Panc1 (cell line): ENCODE data around the gene LENG8. TPM values are rescaled to one million over a fixed set of nuclear protein-coding genes. Genes with fewer than 3 reads are reported as not detected.

ENCODE experiments used
- ATAC-seq: fragments of 200-7000 bp; cut with Tn5 transposase; 2 replicates; pipeline ENCODE4 v1.9.1; 2020; ENCODE audit warnings: mild to moderate bottlenecking, moderate library complexity
- BruUV-seq: library from RNA; stranded (reverse); fragments of 400-500 nt; replicated peaks from 2 replicates; lab custom pipeline; 2021; lab: Mats Ljungman, UMichigan
- CTCF ChIA-PET: fragments of 300-600 bp; sonication (Branson Sonifier 250); formaldehyde crosslinking; loops from one replicate; lab custom pipeline; 2022; ENCODE audit warnings: antibody characterized with exemption; lab: Charles Lee
- POLR2A ChIA-PET: fragments of 300-600 bp; sonication (Branson Sonifier 250); formaldehyde crosslinking; loops from one replicate; lab custom pipeline; 2022; ENCODE audit warnings: antibody characterized with exemption; lab: Charles Lee
- DNase-seq: peaks from one replicate; pipeline ENCODE4 v3.0.0-alpha.2; 2010; ENCODE audit warnings: low read depth, low spot score
- H3K27ac ChIP-seq: 2 replicates; pipeline ENCODE4 v1.5.1; 2011; ENCODE audit warnings: mild to moderate bottlenecking, low read length, inconsistent platforms
- H3K27me3 ChIP-seq: fragments of 200-500 bp; sonication (Bioruptor generic); 2 replicates; pipeline ENCODE4 v1.6.0; 2014; ENCODE audit warnings: low read length, inconsistent platforms; ENCODE audit not compliant: control insufficient read depth, insufficient read depth
- H3K36me3 ChIP-seq: fragments of 200-500 bp; sonication (Bioruptor generic); 2 replicates; pipeline ENCODE4 v1.5.1; 2014; ENCODE audit warnings: inconsistent platforms, mild to moderate bottlenecking, low read length, moderate library complexity; ENCODE audit not compliant: control insufficient read depth, insufficient read depth
- H3K4me1 ChIP-seq: 2 replicates; pipeline ENCODE4 v1.5.1; 2011; ENCODE audit warnings: inconsistent platforms, mild to moderate bottlenecking, low read length, moderate library complexity; ENCODE audit not compliant: control insufficient read depth, insufficient read depth
- H3K4me3 ChIP-seq, 2 experiments: 2 replicates each; pipeline ENCODE4 v1.5.1; 2011 to 2012; ENCODE audit warnings: low read depth in 2 of 2, low read length in 2 of 2, mild to moderate bottlenecking in 2 of 2, inconsistent platforms in 1 of 2, moderate library complexity in 1 of 2
- H3K9me3 ChIP-seq: fragments of 200-500 bp; sonication (Bioruptor generic); 2 replicates; pipeline ENCODE4 v1.5.1; 2014; ENCODE audit warnings: low read depth, mild to moderate bottlenecking, inconsistent platforms, low read length, moderate library complexity; ENCODE audit not compliant: control insufficient read depth, insufficient read depth
- POLR2AphosphoS5 ChIP-seq: IDR thresholded peaks from 2 replicates; pipeline ENCODE4 v1.6.1; 2012; ENCODE audit warnings: mild to moderate bottlenecking, low read depth, low read length, moderate library complexity
- SIN3A ChIP-seq: IDR thresholded peaks from 2 replicates; pipeline ENCODE4 v1.6.1; 2012; ENCODE audit warnings: low read depth, mild to moderate bottlenecking, low read length, moderate library complexity, borderline replicate concordance; ENCODE audit not compliant: insufficient read depth
- TCF7L2 ChIP-seq: IDR thresholded peaks from 2 replicates; pipeline ENCODE4 v1.6.1; 2011; ENCODE audit warnings: mild to moderate bottlenecking, low read depth, low read length, inconsistent platforms
- in situ Hi-C: cut with HindIII; loops from 2 replicates; pipeline ENCODE4 v1.10.0; 2016; ENCODE audit warnings: low sequenced_read_pairs, low pct_unique_long_range_greater_than_20kb
- intact Hi-C: fragments of 100-400 bp; cut with micrococcal nuclease; formaldehyde crosslinking; loops from one replicate; pipeline ENCODE4 v1.10.0; 2022; ENCODE audit not compliant: unreplicated experiment
- total RNA-seq: library from RNA; stranded (reverse); gene quantifications from one replicate; pipeline ENCODE4 v1.2.1, GENCODE V29; 2021; ENCODE audit not compliant: unreplicated experiment
- TF ChIP-seq, protein P1 (sequence below): fragments of 450-650 bp; IDR thresholded peaks from 2 replicates; pipeline ENCODE4 v1.5.1; 2017; ENCODE audit warnings: mild to moderate bottlenecking
- TF ChIP-seq, protein P2 (sequence below), 2 experiments: IDR thresholded peaks; 2 replicates each; pipeline ENCODE4 v1.6.1; 2011 to 2012; ENCODE audit warnings: low read depth in 2 of 2, control low read depth in 1 of 2, low read length in 1 of 2, mild to moderate bottlenecking in 1 of 2, moderate library complexity in 1 of 2; ENCODE audit not compliant: insufficient read depth in 1 of 2

LENG8 gene
- total RNA-seq, 1 experiment from 2014 or later: 268 TPM

- no peak for DNase-seq
- ChIA-PET CTCF (no interaction called here), POLR2A (interaction anchor here (0.5 kb wide), 1 partner anchor 25 kb away, joined by 5 read pairs; no protein-coding TSS in a partner anchor)
- intact Hi-C loops (no loop called here), in situ Hi-C loops (no loop called here)
- peaks cover 6% of the 10 kb centered on the region for H3K27me3 ChIP-seq
- no peak overlapping the region for H3K4me3 ChIP-seq
- no peak overlapping the region for H3K27ac ChIP-seq
- H3K9me3 ChIP-seq: no peaks in the 10 kb centered on the region
- TF ChIP-seq, protein P1, sequence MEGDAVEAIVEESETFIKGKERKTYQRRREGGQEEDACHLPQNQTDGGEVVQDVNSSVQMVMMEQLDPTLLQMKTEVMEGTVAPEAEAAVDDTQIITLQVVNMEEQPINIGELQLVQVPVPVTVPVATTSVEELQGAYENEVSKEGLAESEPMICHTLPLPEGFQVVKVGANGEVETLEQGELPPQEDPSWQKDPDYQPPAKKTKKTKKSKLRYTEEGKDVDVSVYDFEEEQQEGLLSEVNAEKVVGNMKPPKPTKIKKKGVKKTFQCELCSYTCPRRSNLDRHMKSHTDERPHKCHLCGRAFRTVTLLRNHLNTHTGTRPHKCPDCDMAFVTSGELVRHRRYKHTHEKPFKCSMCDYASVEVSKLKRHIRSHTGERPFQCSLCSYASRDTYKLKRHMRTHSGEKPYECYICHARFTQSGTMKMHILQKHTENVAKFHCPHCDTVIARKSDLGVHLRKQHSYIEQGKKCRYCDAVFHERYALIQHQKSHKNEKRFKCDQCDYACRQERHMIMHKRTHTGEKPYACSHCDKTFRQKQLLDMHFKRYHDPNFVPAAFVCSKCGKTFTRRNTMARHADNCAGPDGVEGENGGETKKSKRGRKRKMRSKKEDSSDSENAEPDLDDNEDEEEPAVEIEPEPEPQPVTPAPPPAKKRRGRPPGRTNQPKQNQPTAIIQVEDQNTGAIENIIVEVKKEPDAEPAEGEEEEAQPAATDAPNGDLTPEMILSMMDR: no peak
- TF ChIP-seq POLR2AphosphoS5: no peak
- TF ChIP-seq, protein P2, sequence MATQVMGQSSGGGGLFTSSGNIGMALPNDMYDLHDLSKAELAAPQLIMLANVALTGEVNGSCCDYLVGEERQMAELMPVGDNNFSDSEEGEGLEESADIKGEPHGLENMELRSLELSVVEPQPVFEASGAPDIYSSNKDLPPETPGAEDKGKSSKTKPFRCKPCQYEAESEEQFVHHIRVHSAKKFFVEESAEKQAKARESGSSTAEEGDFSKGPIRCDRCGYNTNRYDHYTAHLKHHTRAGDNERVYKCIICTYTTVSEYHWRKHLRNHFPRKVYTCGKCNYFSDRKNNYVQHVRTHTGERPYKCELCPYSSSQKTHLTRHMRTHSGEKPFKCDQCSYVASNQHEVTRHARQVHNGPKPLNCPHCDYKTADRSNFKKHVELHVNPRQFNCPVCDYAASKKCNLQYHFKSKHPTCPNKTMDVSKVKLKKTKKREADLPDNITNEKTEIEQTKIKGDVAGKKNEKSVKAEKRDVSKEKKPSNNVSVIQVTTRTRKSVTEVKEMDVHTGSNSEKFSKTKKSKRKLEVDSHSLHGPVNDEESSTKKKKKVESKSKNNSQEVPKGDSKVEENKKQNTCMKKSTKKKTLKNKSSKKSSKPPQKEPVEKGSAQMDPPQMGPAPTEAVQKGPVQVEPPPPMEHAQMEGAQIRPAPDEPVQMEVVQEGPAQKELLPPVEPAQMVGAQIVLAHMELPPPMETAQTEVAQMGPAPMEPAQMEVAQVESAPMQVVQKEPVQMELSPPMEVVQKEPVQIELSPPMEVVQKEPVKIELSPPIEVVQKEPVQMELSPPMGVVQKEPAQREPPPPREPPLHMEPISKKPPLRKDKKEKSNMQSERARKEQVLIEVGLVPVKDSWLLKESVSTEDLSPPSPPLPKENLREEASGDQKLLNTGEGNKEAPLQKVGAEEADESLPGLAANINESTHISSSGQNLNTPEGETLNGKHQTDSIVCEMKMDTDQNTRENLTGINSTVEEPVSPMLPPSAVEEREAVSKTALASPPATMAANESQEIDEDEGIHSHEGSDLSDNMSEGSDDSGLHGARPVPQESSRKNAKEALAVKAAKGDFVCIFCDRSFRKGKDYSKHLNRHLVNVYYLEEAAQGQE (IDR thresholded peaks at IDR 0.05; ENCODE audit: insufficient read depth in 1 of 2, low read depth in 2 of 2, low read length in 1 of 2): no peak
- no peak for TF ChIP-seq SIN3A
- no peak for TF ChIP-seq TCF7L2
- ATAC-seq: no peak
- H3K4me1 ChIP-seq: no peaks in the 10 kb centered on the region
- no peaks in the 10 kb centered on the region for H3K36me3 ChIP-seq
- BruUV-seq: no TSS peak
Observed at GRCh38 chr19:54407780-54408179, 41.2 kb upstream of the LENG8 start.

DNA sequence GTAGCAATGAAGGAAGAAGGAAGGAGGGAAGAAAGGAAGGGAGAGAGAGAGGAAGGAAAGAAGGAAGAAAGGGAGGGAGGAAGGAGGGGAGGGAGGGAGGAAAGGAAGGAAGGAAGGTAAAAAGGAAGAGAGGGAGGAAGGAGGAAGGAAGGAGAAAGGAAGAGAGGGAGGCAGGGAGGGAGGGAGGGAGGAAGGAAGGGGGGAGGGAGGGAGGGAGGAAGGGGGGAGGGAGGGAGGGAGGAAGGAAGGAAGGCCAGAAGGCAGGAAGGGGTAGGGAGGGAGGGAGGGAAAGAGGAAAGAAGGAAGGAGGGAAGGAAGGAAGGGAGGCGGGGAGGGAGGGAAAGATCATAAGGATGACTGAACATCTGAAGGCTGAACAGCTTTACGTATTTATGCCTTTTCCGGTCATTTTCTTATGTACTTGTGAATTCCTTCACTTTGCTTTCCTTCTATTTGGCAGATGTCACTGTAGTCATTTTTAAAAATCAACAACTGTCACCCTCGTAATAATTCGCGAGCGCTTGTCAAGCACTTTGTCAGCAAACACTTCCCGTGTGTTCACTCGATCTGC is 40.5 kb upstream of the LENG8 start:
- in situ Hi-C loops (no loop called here), intact Hi-C loops (no loop called here)
- Histone ChIP-seq H3K27me3 (peaks cover 6% of the 10 kb centered on the region), H3K4me1 (no peaks in the 10 kb centered on the region), H3K4me3 (no peak overlapping the region), H3K27ac (no peak overlapping the region), H3K36me3 (no peaks in the 10 kb centered on the region), H3K9me3 (no peaks in the 10 kb centered on the region)
- TF ChIP-seq POLR2AphosphoS5: no peak
- TF ChIP-seq, protein P1: no peak
- no peak for TF ChIP-seq TCF7L2
- TF ChIP-seq SIN3A: no peak
- TF ChIP-seq, protein P2 (IDR thresholded peaks at IDR 0.05; ENCODE audit: insufficient read depth in 1 of 2, low read depth in 2 of 2, low read length in 1 of 2): no peak
- ATAC-seq: no peak
- ChIA-PET POLR2A (no interaction called here), CTCF (no interaction called here)
- no TSS peak for BruUV-seq
- no peak for DNase-seq
